Skin epidermis (tissue), 12 donors: ENCODE results near the gene CEP170.
A peak's percentile ranks its signal among the peaks of the same experiment; 100 is the strongest.

Experiments
- H3K27ac ChIP-seq, 21 experiments: fragments of 200-600 bp; sonication (generic) in 11 of 21; one replicate each; pipeline ENCODE4 v1.5.0; 2020; ENCODE audit warnings: mild to moderate bottlenecking in 3 of 21, inconsistent platforms in 2 of 21, moderate library complexity in 2 of 21
- H3K4me3 ChIP-seq, 7 experiments: fragments of 200-600 bp; sonication (generic) in 2 of 7; one replicate each; pipeline ENCODE4 v1.5.0; 2020; ENCODE audit warnings: inconsistent platforms in 2 of 7, mild to moderate bottlenecking in 2 of 7, moderate library complexity in 1 of 7

The CEP170 gene

GRCh38 chr1:243269461-243269801 lies 14.3 kb upstream of the CEP170 start:
- H3K4me3 ChIP-seq = no peak overlapping the region
- H3K27ac ChIP-seq = peak overlapping the region in 4 of 21 experiments; percentile 6 to 56 (median 20)

- Histone ChIP-seq H3K27ac (peak overlapping the region in 10 of 21 experiments; percentile 4 to 56 (median 26)), H3K4me3 (no peak overlapping the region)
These were observed 13.8 kb upstream of the CEP170 start for GRCh38 chr1:243268751-243269460.

GRCh38 chr1:243267914-243268653 lies 13.0 kb upstream of the CEP170 start:
- H3K4me3 ChIP-seq = no peak overlapping the region

GRCh38 chr1:243267471-243267880 lies 12.4 kb upstream of the CEP170 start:
- Histone ChIP-seq H3K4me3 (no peak overlapping the region), H3K27ac (peak overlapping the region in 9 of 21 experiments; percentile 7 to 56 (median 39))

More at GRCh38 chr1:243267914-243268653, 13.0 kb upstream of the CEP170 start:
- H3K27ac ChIP-seq = peak overlapping the region in 10 of 21 experiments; percentile 7 to 56 (median 42)

- Histone ChIP-seq H3K4me3 (no peak overlapping the region), H3K27ac (peak overlapping the region in 3 of 21 experiments; percentile 11 to 67 (median 16))
These were observed 11.2 kb upstream of the CEP170 start for GRCh38 chr1:243266231-243266630.

- Histone ChIP-seq H3K27ac (peak overlapping the region in 11 of 21 experiments; percentile 1 to 67 (median 47)), H3K4me3 (no peak overlapping the region)
These were observed 9.6 kb upstream of the CEP170 start for GRCh38 chr1:243264717-243265116.

- H3K27ac ChIP-seq = peak overlapping the region in 1 of 21 experiments; percentile 20
- no peak overlapping the region for H3K4me3 ChIP-seq
These were observed 6.3 kb upstream of the CEP170 start for GRCh38 chr1:243261390-243261789.

GRCh38 chr1:243260221-243260880 lies 5.3 kb upstream of the CEP170 start:
- peak overlapping the region in 1 of 21 experiments; percentile 20 for H3K27ac ChIP-seq

GRCh38 chr1:243258731-243259130 lies 3.6 kb upstream of the CEP170 start:
- Histone ChIP-seq H3K4me3 (no peak overlapping the region), H3K27ac (no peak overlapping the region)

More at GRCh38 chr1:243260221-243260880, 5.3 kb upstream of the CEP170 start:
- no peak overlapping the region for H3K4me3 ChIP-seq

GRCh38 chr1:243257189-243257588 lies 2.1 kb upstream of the CEP170 start:
- peak overlapping the region in 3 of 21 experiments; percentile 94 to 98 (median 97) for H3K27ac ChIP-seq
- no peak overlapping the region for H3K4me3 ChIP-seq

GRCh38 chr1:243256590-243256989 lies 1.5 kb upstream of the CEP170 start:
- Histone ChIP-seq H3K4me3 (peak overlapping the region; percentile 59 to 97 (median 83)), H3K27ac (peak overlapping the region in 20 of 21 experiments; percentile 83 to 98 (median 93))

- H3K27ac ChIP-seq = peak within 1 kb of the TSS; percentile 83 to 98 (median 93)
- H3K4me3 ChIP-seq = peak within 1 kb of the TSS; percentile 59 to 97 (median 83)
These were observed 871 bp upstream of the CEP170 start, which contains the start of gene SDCCAG8 for GRCh38 chr1:243255791-243256512. Gene SDCCAG8, plus strand, starts transcription at chr1:243256041. Its CDS starts 133 bp downstream, at chr1:243256174.

- H3K27ac ChIP-seq = peak overlapping the region; percentile 80 to 97 (median 92)
- H3K4me3 ChIP-seq = peak overlapping the region; percentile 59 to 97 (median 83)
These were observed 701 bp downstream of the CEP170 start for GRCh38 chr1:243254233-243254926.

- peak overlapping the region; percentile 59 to 97 (median 83) for H3K4me3 ChIP-seq
- H3K27ac ChIP-seq = peak overlapping the region in 20 of 21 experiments; percentile 80 to 97 (median 92)
These were observed 1.2 kb downstream of the CEP170 start for GRCh38 chr1:243253926-243254232.

- H3K27ac ChIP-seq = peak overlapping the region in 19 of 21 experiments; percentile 23 to 97 (median 92)
- peak overlapping the region; percentile 59 to 97 (median 83) for H3K4me3 ChIP-seq
These were observed 1.7 kb downstream of the CEP170 start for GRCh38 chr1:243253211-243253925.

GRCh38 chr1:243251539-243251938 lies 3.5 kb downstream of the CEP170 start:
- no peak overlapping the region for H3K27ac ChIP-seq
- no peak overlapping the region for H3K4me3 ChIP-seq

- no peak overlapping the region for H3K4me3 ChIP-seq
- H3K27ac ChIP-seq = no peak overlapping the region
These were observed 5.0 kb downstream of the CEP170 start for GRCh38 chr1:243250102-243250501.

- H3K27ac ChIP-seq = no peak overlapping the region
- H3K4me3 ChIP-seq = no peak overlapping the region
These were observed 5.9 kb downstream of the CEP170 start for GRCh38 chr1:243249214-243249613.
